WTC11 (cell line): ENCODE results near the gene PGAP2.

Experiments
- AFF4 ChIP-seq: sonication (generic); formaldehyde crosslinking; IDR thresholded peaks from 2 replicates; pipeline ENCODE4 v1.8.1; 2023; ENCODE audit warnings: mild to moderate bottlenecking, missing genetic modification reagents, borderline replicate concordance
- CTCF ChIP-seq: fragments of 200-600 bp; IDR thresholded peaks from 2 replicates; pipeline ENCODE4 v1.8.0; 2022; ENCODE audit warnings: antibody characterized with exemption
- ESRRA ChIP-seq: sonication (generic); formaldehyde crosslinking; IDR thresholded peaks from 2 replicates; pipeline ENCODE4 v1.8.1; 2022; ENCODE audit warnings: mild to moderate bottlenecking, missing genetic modification reagents, borderline replicate concordance
- HMGXB4 ChIP-seq: sonication (generic); formaldehyde crosslinking; IDR thresholded peaks from 2 replicates; pipeline ENCODE4 v1.8.1; 2023; ENCODE audit warnings: mild to moderate bottlenecking, moderate library complexity, missing genetic modification reagents
- IRF2 ChIP-seq: sonication (generic); formaldehyde crosslinking; IDR thresholded peaks from 2 replicates; pipeline ENCODE4 v1.8.0; 2022; ENCODE audit warnings: low read depth, missing genetic modification reagents, borderline replicate concordance
- JUN ChIP-seq: sonication (generic); formaldehyde crosslinking; IDR thresholded peaks from 2 replicates; pipeline ENCODE4 v1.8.0; 2023; ENCODE audit warnings: mild to moderate bottlenecking, missing genetic modification reagents
- NR3C1 ChIP-seq: sonication (generic); formaldehyde crosslinking; conservative IDR thresholded peaks from 2 replicates; pipeline ENCODE4 v1.8.1; 2023; ENCODE audit warnings: low read depth, mild to moderate bottlenecking, missing genetic modification reagents
- OVOL2 ChIP-seq: fragments of 250-450 bp; sonication (Bioruptor Pico); IDR thresholded peaks from 2 replicates; pipeline ENCODE4 v1.9.0; 2021; ENCODE audit warnings: mild to moderate bottlenecking, borderline replicate concordance
- SMAD4 ChIP-seq: sonication (generic); formaldehyde crosslinking; IDR thresholded peaks from 2 replicates; pipeline ENCODE4 v1.8.0; 2022; ENCODE audit warnings: mild to moderate bottlenecking, missing genetic modification reagents
- TCF7 ChIP-seq: sonication (generic); formaldehyde crosslinking; IDR thresholded peaks from 2 replicates; pipeline ENCODE4 v1.8.0; 2022; ENCODE audit warnings: mild to moderate bottlenecking, low read depth, missing genetic modification reagents, moderate library complexity
- TEAD1 ChIP-seq: sonication (generic); formaldehyde crosslinking; IDR thresholded peaks from 2 replicates; pipeline ENCODE4 v1.8.0; 2022; ENCODE audit warnings: mild to moderate bottlenecking, missing genetic modification reagents
- USF2 ChIP-seq: sonication (generic); formaldehyde crosslinking; IDR thresholded peaks from 2 replicates; pipeline ENCODE4 v1.8.1; 2023; ENCODE audit warnings: mild to moderate bottlenecking, missing genetic modification reagents, moderate library complexity
- ZNF219 ChIP-seq: sonication (generic); formaldehyde crosslinking; IDR thresholded peaks from 2 replicates; pipeline ENCODE4 v1.8.0; 2023; ENCODE audit warnings: missing genetic modification reagents, mild to moderate bottlenecking, borderline replicate concordance

GRCh38 chr11:3836903-3837302 is 28.5 kb downstream of the PGAP2 start:
- TF ChIP-seq CTCF (no peak), OVOL2 (CRISPR knock-in tag) (no peak), AFF4 (no peak), ZNF219 (CRISPR knock-in tag) (no peak), HMGXB4 (CRISPR knock-in tag) (no peak), USF2 (CRISPR knock-in tag) (no peak), JUN (CRISPR knock-in tag) (no peak), NR3C1 (CRISPR knock-in tag) (no peak), IRF2 (CRISPR knock-in tag) (no peak), ESRRA (CRISPR knock-in tag) (no peak), TEAD1 (CRISPR knock-in tag) (no peak), SMAD4 (CRISPR knock-in tag) (no peak), TCF7 (CRISPR knock-in tag) (no peak)
